Myocyte (in vitro differentiated cells): ENCODE measurements around the gene RRM2. TPM values are rescaled to one million over a fixed set of nuclear protein-coding genes. Genes with fewer than 3 reads are reported as not detected.

Experiments
- DNase-seq: peaks from one replicate; pipeline ENCODE4 v3.0.0-alpha.2; 2012; ENCODE audit warnings: low read depth
- total RNA-seq: library from RNA; depleted of rRNA; stranded (reverse); fragments of >200 nt; gene quantifications from 2 replicates; pipeline ENCODE4 v1.2.3, GENCODE V29; 2014

RRM2 gene
- total RNA-seq, 1 donor from 2014 or later = 0.72 TPM

- no peak for DNase-seq
Observed at GRCh38 chr2:10169581-10169980, 47.0 kb downstream of the RRM2 start.

- DNase-seq = peak; percentile 54
Observed at GRCh38 chr2:10170256-10170655, 47.7 kb downstream of the RRM2 start.

GRCh38 chr2:10171006-10171800 lies 48.7 kb downstream of the RRM2 start:
- DNase-seq = no peak

- no peak for DNase-seq
Observed at GRCh38 chr2:10172033-10172871, 49.7 kb downstream of the RRM2 start.

- DNase-seq = no peak
Observed at GRCh38 chr2:10173258-10174005, 50.9 kb downstream of the RRM2 start.

- DNase-seq = no peak
Observed at GRCh38 chr2:10174173-10174572, 51.6 kb downstream of the RRM2 start.

- DNase-seq = no peak
Observed at GRCh38 chr2:10175441-10175840, 52.9 kb downstream of the RRM2 start.

- DNase-seq = no peak
Observed at GRCh38 chr2:10178751-10179150, 56.2 kb downstream of the RRM2 start.

- no peak for DNase-seq
Observed at GRCh38 chr2:10179422-10179821, 56.9 kb downstream of the RRM2 start.

GRCh38 chr2:10180229-10180628 lies 57.7 kb downstream of the RRM2 start:
- no peak for DNase-seq

Other genes with a start within 250 kb of the RRM2 start
- gene GRHL1, start 171.0 kb upstream of the RRM2 start, total RNA-seq = 0.47 and 1.4 TPM in 2 replicates
- 4.6 and 5.1 TPM in 2 replicates for gene KLF11, start 79.2 kb upstream of the RRM2 start, total RNA-seq
- 0.16 and 1.1 TPM in 2 replicates for gene CYS1, start 42.3 kb upstream of the RRM2 start, total RNA-seq
- 91.6 and 102 TPM in 2 replicates for gene HPCAL1, start 180.2 kb downstream of the RRM2 start, total RNA-seq